Measurements from ENCODE around the gene PLCE1. TPM values are rescaled to one million over a fixed set of nuclear protein-coding genes. Genes with fewer than 3 reads are reported as not detected.

PLCE1 gene
- total and polyA plus RNA-seq, 10 donors = 0.55 to 25.2 (median 13.4) TPM

GRCh38 chr10:94008526-94008925 lies 14.8 kb downstream of the PLCE1 start:
- no peak for DNase-seq
- Histone ChIP-seq H3K4me3 (no peak overlapping the region), H3K9me3 (peaks cover 0 to 10% (median 2%) of the 10 kb centered on the region in 8 donors), H3K36me3 (no peaks in the 10 kb centered on the region), H3K4me1 (no peaks in the 10 kb centered on the region), H3K27me3 (replicated peaks in 1 of 7) (peaks cover 0 to 7% (median 0%) of the 10 kb centered on the region in 7 donors), H3K27ac (no peak overlapping the region)
- 84 to 95% (median 88%) methylated on average over 2 of the region's 2 CpGs for WGBS, 5 donors
- TF ChIP-seq POLR2AphosphoS5 (IDR thresholded peaks at IDR 0.05) = no peak
- TF ChIP-seq POLR2A (IDR thresholded peaks at IDR 0.05) = no peak
- no peak for TF ChIP-seq CTCF (IDR thresholded peaks at IDR 0.05 in 8 of 11, conservative IDR thresholded peaks at IDR 0.05 in 3 of 11)
- intact Hi-C loops (cut with DNase I; ENCODE audit: low total_unique reads) = no loop called here

- H3K27me3 ChIP-seq (replicated peaks in 1 of 7) = peaks cover 0 to 7% (median 0%) of the 10 kb centered on the region in 7 donors
- no peaks in the 10 kb centered on the region for H3K36me3 ChIP-seq
- intact Hi-C loops (cut with DNase I; ENCODE audit: low total_unique reads) = no loop called here
- H3K9me3 ChIP-seq = peaks cover 0 to 10% (median 2%) of the 10 kb centered on the region in 8 donors
- TF ChIP-seq POLR2AphosphoS5 (IDR thresholded peaks at IDR 0.05) = no peak
- TF ChIP-seq CTCF (IDR thresholded peaks at IDR 0.05 in 8 of 11, conservative IDR thresholded peaks at IDR 0.05 in 3 of 11) = no peak
- no peak for TF ChIP-seq POLR2A (IDR thresholded peaks at IDR 0.05)
- H3K4me3 ChIP-seq = no peak overlapping the region
- no peak overlapping the region for H3K27ac ChIP-seq
- WGBS, 5 donors = 80 to 86% (median 85%) methylated on average over 2 of the region's 2 CpGs
- no peak for DNase-seq
- H3K4me1 ChIP-seq = peaks cover 0 to 2% (median 0%) of the 10 kb centered on the region in 6 donors
Measured at GRCh38 chr10:94010116-94010515, 16.4 kb downstream of the PLCE1 start.

- H3K36me3 ChIP-seq = no peaks in the 10 kb centered on the region
- H3K27ac ChIP-seq = no peak overlapping the region
- intact Hi-C loops (cut with DNase I; ENCODE audit: low total_unique reads) = no loop called here
- no peak overlapping the region for H3K4me3 ChIP-seq
- DNase-seq = no peak
- TF ChIP-seq POLR2A (IDR thresholded peaks at IDR 0.05) = no peak
- peaks cover 0 to 7% (median 0%) of the 10 kb centered on the region in 7 donors for H3K27me3 ChIP-seq (replicated peaks in 1 of 7)
- H3K4me1 ChIP-seq = peaks cover 0 to 7% (median 0%) of the 10 kb centered on the region in 6 donors
- H3K9me3 ChIP-seq = peaks cover 0 to 10% (median 2%) of the 10 kb centered on the region in 8 donors
Measured at GRCh38 chr10:94010886-94011285, 17.2 kb downstream of the PLCE1 start.

- no peak overlapping the region for H3K27ac ChIP-seq
- intact Hi-C loops (cut with DNase I; ENCODE audit: low total_unique reads) = no loop called here
- WGBS, 5 donors = 73 to 81% (median 79%) methylated on average over 2 of the region's 2 CpGs
- no peak for TF ChIP-seq POLR2AphosphoS5 (IDR thresholded peaks at IDR 0.05)
- TF ChIP-seq CTCF (IDR thresholded peaks at IDR 0.05 in 8 of 11, conservative IDR thresholded peaks at IDR 0.05 in 3 of 11) = no peak
- TF ChIP-seq POLR2A (IDR thresholded peaks at IDR 0.05) = no peak
- no peak overlapping the region for H3K4me3 ChIP-seq
- peaks cover 0 to 7% (median 0%) of the 10 kb centered on the region in 7 donors for H3K27me3 ChIP-seq (replicated peaks in 1 of 7)
- DNase-seq = no peak
- H3K36me3 ChIP-seq = no peaks in the 10 kb centered on the region
- H3K4me1 ChIP-seq = peaks cover 0 to 7% (median 0%) of the 10 kb centered on the region in 6 donors
- H3K9me3 ChIP-seq = peaks cover 0 to 10% (median 2%) of the 10 kb centered on the region in 8 donors
Measured at GRCh38 chr10:94011296-94011695, 17.6 kb downstream of the PLCE1 start.

- TF ChIP-seq CTCF (IDR thresholded peaks at IDR 0.05 in 8 of 11, conservative IDR thresholded peaks at IDR 0.05 in 3 of 11) = no peak
- TF ChIP-seq POLR2AphosphoS5 (IDR thresholded peaks at IDR 0.05) = no peak
- no peak for TF ChIP-seq POLR2A (IDR thresholded peaks at IDR 0.05)
- Histone ChIP-seq H3K27me3 (replicated peaks in 1 of 7) (no peaks in the 10 kb centered on the region), H3K4me1 (peaks cover 0 to 11% (median 8%) of the 10 kb centered on the region in 6 donors), H3K27ac (no peak overlapping the region), H3K9me3 (peaks cover 0 to 10% (median 2%) of the 10 kb centered on the region in 8 donors), H3K4me3 (no peak overlapping the region), H3K36me3 (no peaks in the 10 kb centered on the region)
- intact Hi-C loops (cut with DNase I; ENCODE audit: low total_unique reads) = no loop called here
- 71 to 83% (median 78%) methylated on average over 1 of the region's 1 CpG for WGBS, 5 donors
- DNase-seq = no peak
Measured at GRCh38 chr10:94012834-94013233, 19.1 kb downstream of the PLCE1 start.
